CD4-positive, alpha-beta T cell (primary cell): Measurements from ENCODE around the gene EDN3. TPM values are rescaled to one million over a fixed set of nuclear protein-coding genes. Genes with fewer than 3 reads are reported as not detected.

Source experiments
- ATAC-seq: fragments of 200-7000 bp; cut with Tn5 transposase; one replicate; pipeline ENCODE4 v1.10.0; 2022; ENCODE audit warnings: mild to moderate bottlenecking; ENCODE audit not compliant: poor library complexity
- CTCF ChIA-PET: fragments of 350-600 bp; sonication (Branson Sonifier 250); formaldehyde crosslinking; loops from one replicate; lab custom pipeline; 2021; ENCODE audit warnings: antibody characterized with exemption, inconsistent platforms; lab: Charles Lee
- POLR2A ChIA-PET: fragments of 350-600 bp; sonication (Branson Sonifier 250); formaldehyde crosslinking; loops from one replicate; lab custom pipeline; 2021; ENCODE audit warnings: antibody characterized with exemption, inconsistent platforms; lab: Charles Lee
- DNase-seq, 14 experiments: peaks; one replicate each; pipeline ENCODE4 v3.0.0-alpha.2; 2013 to 2020; ENCODE audit warnings: mixed read lengths in 2 of 14
- H3K27ac ChIP-seq, 2 donors: one replicate each; pipeline versions ENCODE4 v1.5.1 to v1.7.0; 2013; ENCODE audit warnings: low read length in 2 of 2, low read depth in 1 of 2, mild to moderate bottlenecking in 1 of 2
- H3K27me3 ChIP-seq, 2 experiments: 1 replicate in 1 of 2; 2 replicates in 1 of 2; pipeline versions ENCODE4 v1.6.1 to v1.7.0; 2013; ENCODE audit warnings: low read length in 2 of 2, control low read depth in 1 of 2, mild to moderate bottlenecking in 1 of 2, moderate library complexity in 1 of 2; ENCODE audit not compliant: insufficient read depth in 2 of 2, control insufficient read depth in 1 of 2
- H3K36me3 ChIP-seq: one replicate; pipeline ENCODE4 v1.6.1; 2013; ENCODE audit warnings: low read length, control low read depth; ENCODE audit not compliant: insufficient read depth
- H3K4me1 ChIP-seq: one replicate; pipeline ENCODE4 v1.6.1; 2013; ENCODE audit warnings: low read length, control low read depth; ENCODE audit not compliant: insufficient read depth
- H3K4me3 ChIP-seq: one replicate; pipeline ENCODE4 v1.5.1; 2013; ENCODE audit warnings: mild to moderate bottlenecking, low read length, moderate library complexity
- H3K9me3 ChIP-seq, 2 experiments: 1 replicate in 1 of 2; 2 replicates in 1 of 2; pipeline versions ENCODE4 v1.6.1 to v1.7.0; 2013; ENCODE audit warnings: low read length in 2 of 2, mild to moderate bottlenecking in 2 of 2, control low read depth in 1 of 2, moderate library complexity in 1 of 2; ENCODE audit not compliant: control insufficient read depth in 1 of 2, insufficient read depth in 1 of 2
- H3K27ac Mint-ChIP-seq: one replicate; pipeline ENCODE4 v1.8.0; 2020; ENCODE audit warnings: mixed read lengths
- H3K27me3 Mint-ChIP-seq: one replicate; pipeline ENCODE4 v1.8.0; 2021; ENCODE audit warnings: mixed read lengths
- H3K36me3 Mint-ChIP-seq: one replicate; pipeline ENCODE4 v1.8.0; 2021; ENCODE audit warnings: low read depth, mixed read lengths
- H3K4me1 Mint-ChIP-seq: one replicate; pipeline ENCODE4 v1.8.0; 2021; ENCODE audit warnings: low read depth, mixed read lengths
- H3K4me3 Mint-ChIP-seq: one replicate; pipeline ENCODE4 v1.8.0; 2020; ENCODE audit warnings: mild to moderate bottlenecking, mixed read lengths
- H3K9me3 Mint-ChIP-seq: one replicate; pipeline ENCODE4 v1.8.0; 2020; ENCODE audit warnings: mixed read lengths
- CTCF ChIP-seq: fragments of 200-600 bp; IDR thresholded peaks from one replicate; pipeline ENCODE4 v1.8.0; 2022; ENCODE audit warnings: antibody characterized with exemption, mild to moderate bottlenecking
- intact Hi-C, 2 experiments: fragments of 100-400 bp; cut with DNase I in 1 of 2; cut with micrococcal nuclease in 1 of 2; formaldehyde crosslinking; loops; one replicate each; pipeline versions ENCODE4 v1.15.1 to v1.9.0; 2023 to 2025; cut with DNase I, micrococcal nuclease
- total RNA-seq, 174 experiments: library from RNA in 2 of 174; stranded (reverse) in 2 of 174; gene quantifications; one replicate each; pipeline ENCODE4 v1.2.3 and lab custom pipeline; 2021 to 2026

Gene EDN3
- total RNA-seq, 2 experiments from 2014 or later: 1.0 to 1.4 TPM

- no peak overlapping the region for H3K27ac ChIP-seq
- H3K4me1 ChIP-seq: no peaks in the 10 kb centered on the region
- H3K36me3 ChIP-seq: no peaks in the 10 kb centered on the region
- POLR2A ChIA-PET: no interaction called here
- CTCF ChIA-PET: no interaction called here
- no peaks in the 10 kb centered on the region for H3K27me3 ChIP-seq
- no peak overlapping the region for H3K4me3 ChIP-seq
- intact Hi-C loops: loop anchor here in 1 of 2 experiments (2.0 kb wide), 1 partner anchor 46 kb away; no protein-coding TSS in a partner anchor
- no peaks in the 10 kb centered on the region for H3K9me3 ChIP-seq
- Mint-ChIP-seq H3K36me3 (no peaks in the 10 kb centered on the region), H3K9me3 (no peaks in the 10 kb centered on the region), H3K27ac (no peak overlapping the region), H3K4me3 (no peak overlapping the region), H3K27me3 (no peaks in the 10 kb centered on the region), H3K4me1 (no peaks in the 10 kb centered on the region)
- DNase-seq: no peak
- TF ChIP-seq CTCF: no peak
- ATAC-seq: no peak
Observed at GRCh38 chr20:59322585-59323454, 22.4 kb downstream of the EDN3 start.

GRCh38 chr20:59323731-59324130 lies 23.3 kb downstream of the EDN3 start:
- no peaks in the 10 kb centered on the region for H3K4me1 ChIP-seq
- TF ChIP-seq CTCF: no peak
- Mint-ChIP-seq H3K36me3 (no peaks in the 10 kb centered on the region), H3K9me3 (no peaks in the 10 kb centered on the region), H3K4me3 (no peak overlapping the region), H3K27me3 (no peaks in the 10 kb centered on the region), H3K4me1 (no peaks in the 10 kb centered on the region), H3K27ac (no peak overlapping the region)
- H3K27me3 ChIP-seq: no peaks in the 10 kb centered on the region
- no peak for ATAC-seq
- no peak overlapping the region for H3K4me3 ChIP-seq
- H3K9me3 ChIP-seq: no peaks in the 10 kb centered on the region
- DNase-seq: no peak
- no peak overlapping the region for H3K27ac ChIP-seq
- ChIA-PET CTCF (interaction anchor here (1.1 kb wide), 1 partner anchor 172 kb away, joined by 3 read pairs; no protein-coding TSS in a partner anchor), POLR2A (no interaction called here)
- intact Hi-C loops: loop anchor here in 1 of 2 experiments (2.0 kb wide), 1 partner anchor 45 kb away; no protein-coding TSS in a partner anchor
- H3K36me3 ChIP-seq: no peaks in the 10 kb centered on the region

- H3K9me3 ChIP-seq: no peaks in the 10 kb centered on the region
- ChIA-PET POLR2A (no interaction called here), CTCF (interaction anchor here (1.1 kb wide), 1 partner anchor 171 kb away, joined by 3 read pairs; no protein-coding TSS in a partner anchor)
- Mint-ChIP-seq H3K4me3 (no peak overlapping the region), H3K9me3 (no peaks in the 10 kb centered on the region), H3K4me1 (no peaks in the 10 kb centered on the region), H3K36me3 (no peaks in the 10 kb centered on the region), H3K27ac (no peak overlapping the region), H3K27me3 (no peaks in the 10 kb centered on the region)
- ATAC-seq (no peak), DNase-seq (no peak)
- no peaks in the 10 kb centered on the region for H3K36me3 ChIP-seq
- no peak for TF ChIP-seq CTCF
- intact Hi-C loops: no loop called here
- no peak overlapping the region for H3K4me3 ChIP-seq
- H3K4me1 ChIP-seq: no peaks in the 10 kb centered on the region
- H3K27me3 ChIP-seq: peaks cover 0 to 4% of the 10 kb centered on the region in 2 experiments
- H3K27ac ChIP-seq: no peak overlapping the region
Observed at GRCh38 chr20:59324521-59325141, 24.2 kb downstream of the EDN3 start.
